IPS-11a (cell line): Measurements from ENCODE around the gene BRINP3.

Source experiments
- H3K4me3 ChIP-seq: one replicate; pipeline ENCODE4 v1.5.1; 2013; ENCODE audit warnings: low read depth, low read length, control low read depth

Gene BRINP3

DNA sequence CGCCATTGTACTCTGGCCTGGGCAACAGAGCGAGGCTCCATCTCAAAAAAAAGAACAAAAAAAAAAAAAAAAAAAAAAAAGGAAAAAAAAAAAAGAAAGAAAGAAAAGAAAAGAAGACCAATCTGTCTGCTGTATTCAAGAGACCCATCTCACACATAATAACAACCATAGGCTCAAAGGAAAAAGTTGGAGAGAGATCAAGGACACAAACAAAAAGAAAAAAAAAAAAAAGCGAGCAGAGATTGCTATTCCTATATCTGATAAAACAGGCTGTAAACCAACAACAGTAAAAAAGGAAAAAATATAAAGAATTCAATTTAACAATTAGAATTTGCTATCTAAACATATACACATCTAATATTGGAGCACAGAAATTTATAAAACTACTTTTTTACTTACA is 150.4 kb downstream of the BRINP3 start:
- no peak overlapping the region for H3K4me3 ChIP-seq

DNA sequence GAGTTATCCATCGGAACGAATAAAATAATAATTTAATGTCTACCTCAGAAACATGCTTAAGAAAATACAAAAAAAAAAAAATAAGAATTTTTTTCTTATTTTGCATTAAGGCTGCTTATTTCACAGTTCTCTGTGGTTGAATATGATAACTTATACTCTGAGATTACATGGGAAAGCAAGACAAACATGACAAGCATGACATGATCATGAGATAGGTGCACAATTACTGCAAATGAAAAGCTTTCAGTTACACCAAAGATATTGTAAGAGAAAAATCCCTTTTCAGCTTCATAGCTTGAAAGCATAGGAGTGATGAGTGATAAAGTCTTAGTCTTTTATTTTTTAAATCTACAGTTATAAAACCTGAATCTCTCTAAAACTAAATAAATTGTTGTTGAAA is 154.1 kb downstream of the BRINP3 start:
- H3K4me3 ChIP-seq = no peak overlapping the region

DNA sequence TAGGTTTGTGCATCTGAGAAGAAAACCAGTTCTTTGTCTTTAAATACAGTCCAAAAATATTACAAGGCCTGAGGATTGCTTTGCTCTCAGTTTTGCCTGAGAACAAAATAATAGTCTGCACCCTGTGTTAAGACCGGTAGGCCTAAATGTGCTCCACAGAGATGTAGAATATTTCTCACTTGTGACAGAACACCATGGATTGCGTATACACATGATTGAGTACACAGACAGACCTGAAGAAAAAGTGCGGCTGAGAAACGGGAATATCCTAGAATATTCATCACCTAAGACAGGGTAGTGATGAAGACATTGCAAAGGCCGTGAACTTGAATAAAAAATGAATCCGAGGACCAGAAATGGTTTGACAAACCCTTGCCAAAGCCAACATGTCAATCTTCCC is 155.4 kb downstream of the BRINP3 start:
- no peak overlapping the region for H3K4me3 ChIP-seq

DNA sequence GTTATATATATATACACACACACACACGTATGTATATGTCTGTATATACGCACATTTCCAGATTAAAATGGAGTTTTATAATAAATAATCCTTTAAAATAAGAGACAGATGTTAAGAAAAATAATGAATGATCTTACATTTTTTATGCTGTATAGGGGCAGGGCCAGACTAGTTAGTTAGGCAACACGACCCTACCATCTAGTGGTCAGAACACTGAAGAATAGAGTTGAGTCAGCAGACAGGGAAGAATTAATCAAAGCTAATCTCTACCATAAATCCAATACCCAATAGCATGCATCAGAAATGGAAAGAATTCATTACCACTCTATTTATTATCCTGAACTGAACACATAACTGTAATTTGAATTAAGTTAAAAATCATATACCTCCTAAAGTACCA is 156.7 kb downstream of the BRINP3 start:
- no peak overlapping the region for H3K4me3 ChIP-seq

DNA sequence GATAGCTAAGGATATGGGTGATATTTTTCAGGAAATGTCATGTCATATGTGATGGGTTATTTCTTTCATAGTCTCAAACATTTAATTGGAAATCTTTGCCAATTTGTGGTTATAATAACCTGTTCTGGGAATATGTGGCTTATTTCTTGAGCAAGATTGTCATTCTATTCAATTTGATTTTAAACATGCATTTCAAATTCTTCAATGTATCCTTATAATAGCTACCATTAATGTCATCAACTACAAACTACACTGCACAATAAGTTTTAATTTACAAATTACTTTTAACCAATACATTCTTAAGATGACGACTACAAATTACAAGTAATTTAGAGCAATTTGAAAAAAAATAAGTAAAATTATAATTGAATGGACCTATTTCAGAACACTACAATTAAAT is 164.9 kb downstream of the BRINP3 start:
- H3K4me3 ChIP-seq = no peak overlapping the region

DNA sequence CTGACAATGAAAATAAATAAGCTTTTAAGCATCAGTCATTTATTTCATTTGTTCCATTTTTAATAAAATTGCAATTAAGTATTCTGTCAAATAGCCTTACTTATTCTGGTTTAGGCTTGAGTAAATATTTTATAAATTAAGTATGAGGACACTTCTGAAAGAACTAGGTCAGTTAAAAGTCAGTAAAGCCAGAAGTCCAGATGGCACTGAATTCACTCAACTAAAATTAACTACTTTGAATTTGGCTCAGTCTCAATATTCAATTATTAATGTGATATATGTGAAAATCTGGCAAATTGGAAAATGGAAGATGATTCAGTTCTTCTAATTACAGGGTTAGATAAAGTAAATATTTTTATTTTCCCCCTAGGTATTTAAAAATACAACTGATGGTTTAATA is 174.2 kb downstream of the BRINP3 start:
- H3K4me3 ChIP-seq = no peak overlapping the region

DNA sequence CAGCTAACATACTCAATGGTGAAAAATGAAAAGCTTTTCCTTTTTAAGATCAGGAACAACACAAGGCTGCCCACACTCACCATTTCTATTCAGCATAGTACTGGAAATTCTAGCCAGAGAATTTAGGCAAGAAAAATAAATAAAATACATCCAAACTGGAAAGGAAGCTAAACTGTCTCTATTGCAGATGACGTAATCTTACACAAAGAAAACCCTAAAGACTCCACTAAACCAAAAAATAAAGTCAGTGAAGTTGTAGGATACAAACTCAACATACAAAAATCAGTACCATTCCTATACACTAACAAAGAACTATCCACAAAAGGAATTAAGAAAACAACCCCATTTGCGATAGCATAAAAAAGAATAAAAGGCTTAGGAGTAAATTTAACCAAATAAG is 181.2 kb downstream of the BRINP3 start:
- H3K4me3 ChIP-seq = no peak overlapping the region

DNA sequence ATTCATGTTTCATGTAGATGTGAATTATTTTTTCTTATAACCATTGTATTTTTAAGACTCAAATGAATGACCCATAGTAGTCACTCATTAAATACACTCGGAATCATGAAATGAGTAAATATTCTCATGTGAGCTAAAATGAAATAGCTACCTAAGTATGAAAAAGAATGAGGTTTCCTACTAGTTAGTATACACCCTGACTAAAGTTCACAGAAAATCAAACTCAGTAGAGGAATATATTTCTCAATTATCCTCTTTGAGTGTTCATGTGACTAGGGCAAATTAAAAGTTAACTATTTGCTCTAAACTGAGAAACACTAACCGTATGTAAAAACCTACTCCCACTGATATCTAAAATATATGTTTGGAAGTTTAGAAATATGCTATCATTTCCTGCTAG is 187.8 kb downstream of the BRINP3 start:
- H3K4me3 ChIP-seq = no peak overlapping the region

DNA sequence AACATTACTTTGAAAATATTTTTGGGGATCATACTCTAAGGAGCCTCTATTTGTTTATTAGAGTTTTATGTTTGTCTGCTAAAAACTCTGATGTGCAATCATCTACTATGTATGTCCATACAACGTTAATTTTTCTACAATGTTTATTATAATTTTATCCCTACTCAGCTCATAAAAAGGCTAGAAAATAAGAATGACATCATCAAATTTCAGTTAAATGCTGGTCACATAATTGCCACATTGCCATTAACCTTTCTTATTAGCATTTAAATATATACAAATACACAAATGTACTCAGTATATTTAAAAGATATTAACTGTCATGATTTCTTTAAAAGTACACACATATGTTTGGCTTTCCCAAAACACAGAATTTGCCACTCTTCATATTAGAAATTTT is 191.6 kb downstream of the BRINP3 start:
- no peak overlapping the region for H3K4me3 ChIP-seq

DNA sequence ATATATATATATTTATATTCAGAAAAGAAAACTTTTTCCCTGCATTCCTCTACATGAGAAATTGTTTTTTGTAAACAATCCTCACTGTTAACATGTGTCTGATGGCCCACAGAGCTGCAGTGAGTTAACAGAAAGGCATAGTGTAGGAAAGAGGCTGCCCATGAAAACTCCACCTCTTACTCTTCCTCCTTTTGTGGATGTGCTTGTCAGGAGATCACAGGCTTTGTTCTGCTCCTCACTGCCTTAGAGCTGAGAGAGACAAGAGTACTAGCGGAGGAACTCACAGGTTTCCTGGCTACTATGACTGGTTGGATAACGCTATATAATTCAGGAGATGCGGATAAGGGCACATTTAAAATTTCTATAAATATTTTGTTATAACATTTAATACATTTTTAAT is 200.6 kb downstream of the BRINP3 start:
- H3K4me3 ChIP-seq = no peak overlapping the region

DNA sequence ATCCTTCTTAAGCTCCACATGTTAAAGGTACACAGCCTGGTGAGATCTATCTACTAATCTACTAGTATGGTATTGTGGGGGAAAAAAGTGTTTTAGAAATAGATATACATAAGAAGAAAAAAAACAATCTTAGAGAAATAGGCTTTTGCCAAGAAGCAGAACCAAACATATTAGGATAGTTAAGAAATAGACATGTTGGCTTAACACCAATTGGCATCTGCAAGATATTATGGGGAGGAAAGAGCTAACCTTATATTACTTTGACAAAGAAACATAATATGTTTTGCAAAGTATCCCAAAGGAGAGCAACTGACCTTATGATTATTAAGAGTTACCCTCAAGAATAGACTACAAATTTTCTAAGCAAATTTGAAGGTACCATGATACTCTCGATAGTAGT is 202.9 kb downstream of the BRINP3 start:
- no peak overlapping the region for H3K4me3 ChIP-seq

DNA sequence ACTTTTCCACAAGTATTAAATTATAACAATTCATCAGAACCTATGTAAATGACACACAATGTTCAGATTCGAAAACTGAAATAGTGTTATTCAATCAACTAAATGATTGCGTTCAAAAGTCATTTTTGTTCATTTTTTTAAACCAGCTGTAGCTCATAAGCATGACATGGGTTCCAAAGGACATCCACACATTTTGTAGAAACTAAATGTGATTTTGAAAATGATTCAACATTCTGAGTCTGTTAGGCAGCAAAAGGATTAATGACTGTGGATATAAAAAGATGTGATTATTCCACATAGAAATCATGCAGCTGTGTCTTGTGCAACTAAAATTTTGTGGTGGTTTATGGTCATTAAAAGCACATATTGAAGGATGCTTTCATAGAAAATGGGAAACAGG is 204.5 kb downstream of the BRINP3 start:
- H3K4me3 ChIP-seq = no peak overlapping the region

DNA sequence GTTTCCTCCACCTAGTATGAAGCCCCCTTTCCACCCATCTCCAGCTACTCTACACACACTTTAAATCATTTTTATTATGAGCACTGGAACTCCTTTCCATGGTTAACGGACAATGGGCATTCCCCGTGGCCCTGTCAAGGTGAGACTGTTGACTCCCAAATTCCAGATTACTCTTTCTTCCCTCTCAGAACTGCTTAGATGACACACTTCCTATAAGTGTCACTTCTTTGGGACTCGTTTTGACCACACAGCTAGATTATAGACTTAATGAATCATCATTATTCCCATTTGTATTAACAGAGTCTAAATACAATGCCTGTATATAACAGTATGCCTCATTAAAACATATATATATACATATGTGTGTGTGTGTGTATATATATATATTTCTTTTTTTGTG is 215.1 kb downstream of the BRINP3 start:
- H3K4me3 ChIP-seq = no peak overlapping the region

DNA sequence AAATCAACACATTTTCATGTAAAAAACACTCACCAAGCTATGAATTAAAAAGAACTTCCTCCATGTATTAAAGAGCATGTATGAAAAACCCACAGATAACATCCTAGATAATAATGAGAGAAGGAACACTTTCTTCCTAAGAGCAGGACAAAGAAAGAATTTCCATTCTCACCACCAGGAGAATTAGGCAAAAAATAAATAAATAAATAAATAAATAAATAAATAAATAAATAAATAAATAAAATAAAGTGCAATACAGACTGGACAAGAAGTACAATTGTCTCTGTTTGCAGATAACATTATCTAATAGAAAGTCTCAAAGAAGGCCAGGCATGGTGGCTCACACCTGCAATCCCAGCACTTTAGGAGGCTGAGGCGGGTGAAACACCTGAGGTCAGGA is 218.2 kb downstream of the BRINP3 start:
- H3K4me3 ChIP-seq = no peak overlapping the region

DNA sequence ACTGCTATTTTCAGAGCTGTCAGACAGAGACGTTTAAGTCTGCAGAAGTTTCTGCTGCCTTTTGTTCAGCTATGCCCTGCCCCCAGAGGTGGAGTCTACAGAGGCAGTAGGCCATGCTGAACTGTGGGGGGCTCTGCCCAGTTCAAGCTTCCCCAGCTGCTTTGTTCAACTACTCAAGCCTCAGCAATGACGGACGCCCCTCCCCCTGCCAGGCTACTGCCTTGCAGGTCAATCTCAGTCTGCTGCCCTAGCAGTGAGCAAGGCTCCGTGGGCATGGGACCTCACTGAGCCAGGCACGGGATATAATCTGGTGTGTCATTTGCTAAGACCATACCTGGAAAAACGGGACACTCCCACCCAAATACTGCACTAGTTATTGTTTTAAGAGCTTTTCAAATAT is 219.7 kb downstream of the BRINP3 start:
- no peak overlapping the region for H3K4me3 ChIP-seq

DNA sequence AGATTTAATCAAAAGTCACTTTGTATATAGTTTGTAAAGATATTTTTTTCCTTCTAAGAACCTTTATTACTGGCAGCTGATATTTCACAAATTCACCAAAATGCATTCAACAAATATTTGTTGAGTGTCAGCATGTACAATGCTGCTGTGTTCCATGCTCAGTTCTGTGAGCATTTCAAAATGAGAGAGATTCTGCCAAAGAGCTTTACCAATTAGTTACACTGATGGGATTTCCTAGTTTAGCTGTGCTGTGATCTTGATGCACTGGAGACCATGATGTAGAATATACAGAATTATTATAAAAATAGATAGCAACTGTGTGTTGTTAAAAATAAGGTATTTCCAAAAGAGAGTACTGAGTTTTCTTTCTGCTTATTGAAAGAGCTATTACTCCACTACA is 225.6 kb downstream of the BRINP3 start:
- no peak overlapping the region for H3K4me3 ChIP-seq

DNA sequence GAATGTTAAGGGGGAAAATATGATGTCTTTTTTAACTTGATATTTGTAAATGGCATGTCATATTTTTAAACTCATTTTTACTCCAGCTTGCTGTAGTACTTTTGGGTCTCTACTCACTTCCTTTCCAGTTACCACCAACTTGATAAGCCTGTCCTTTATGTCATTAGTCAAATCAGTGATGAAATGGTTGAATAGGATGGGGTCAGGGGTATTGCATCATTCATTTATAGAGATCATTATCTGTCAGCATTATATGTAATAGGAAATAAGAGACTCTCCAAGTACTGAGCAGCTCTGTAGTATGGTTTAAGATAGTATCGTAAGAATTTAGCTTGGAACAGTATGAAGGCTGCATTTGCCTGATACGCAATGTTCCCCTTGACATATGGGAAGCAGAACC is 227.3 kb downstream of the BRINP3 start:
- no peak overlapping the region for H3K4me3 ChIP-seq

DNA sequence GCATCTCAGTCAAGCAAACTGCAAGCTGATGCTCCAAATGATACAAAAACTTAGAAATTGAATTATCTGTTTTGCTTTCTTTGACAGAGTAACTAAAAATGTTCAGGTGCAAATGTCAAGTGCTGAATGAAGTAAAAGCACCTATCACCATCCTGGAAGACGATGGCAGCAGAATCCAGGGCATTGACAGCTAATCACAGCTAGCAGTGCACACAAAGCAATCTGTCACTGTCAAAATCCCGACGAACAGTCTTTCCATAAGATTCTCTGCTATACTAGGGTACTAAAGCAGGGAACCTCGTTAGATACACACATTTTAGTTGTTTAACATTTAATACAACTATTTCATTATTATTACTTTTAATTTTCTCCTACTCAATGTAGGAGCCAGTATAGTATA is 233.3 kb downstream of the BRINP3 start:
- no peak overlapping the region for H3K4me3 ChIP-seq

DNA sequence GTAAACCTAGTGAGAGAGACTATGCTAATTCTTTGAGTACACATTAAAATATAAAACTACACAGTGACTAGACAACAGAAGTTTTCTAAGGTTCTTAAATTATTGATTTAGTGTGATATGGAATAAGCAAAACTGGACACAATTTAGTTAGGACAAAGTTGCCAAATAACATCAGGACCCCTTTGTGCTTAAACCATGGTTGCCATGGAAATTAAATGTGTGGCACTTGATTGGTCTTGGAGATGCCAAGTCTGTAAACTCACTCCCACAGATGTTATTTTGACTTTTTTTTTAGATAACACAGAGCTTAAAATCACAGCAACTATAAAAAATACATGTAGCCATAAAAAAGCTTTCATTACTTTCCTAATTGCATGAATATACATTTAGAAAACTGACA is 234.6 kb downstream of the BRINP3 start:
- H3K4me3 ChIP-seq = no peak overlapping the region

DNA sequence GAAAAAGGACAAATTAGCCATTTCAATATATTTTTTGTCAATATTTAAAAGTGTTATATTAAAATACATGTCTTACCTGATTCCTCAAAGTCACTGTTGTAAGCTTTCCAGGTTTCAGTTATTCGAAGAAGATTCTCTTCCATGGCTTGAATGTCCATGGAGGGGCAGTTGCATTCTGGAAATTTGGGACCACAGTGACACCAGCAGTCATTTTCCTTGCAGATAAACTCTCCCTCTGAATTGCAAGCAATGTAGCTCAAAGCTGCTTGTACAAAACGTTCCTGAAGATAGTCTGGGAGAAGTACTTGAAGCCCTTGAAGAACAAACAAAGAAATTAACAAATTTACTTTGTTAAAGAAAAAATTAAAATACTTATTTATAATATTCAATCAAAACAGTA is 251.7 kb downstream of the BRINP3 start:
- H3K4me3 ChIP-seq = no peak overlapping the region

DNA sequence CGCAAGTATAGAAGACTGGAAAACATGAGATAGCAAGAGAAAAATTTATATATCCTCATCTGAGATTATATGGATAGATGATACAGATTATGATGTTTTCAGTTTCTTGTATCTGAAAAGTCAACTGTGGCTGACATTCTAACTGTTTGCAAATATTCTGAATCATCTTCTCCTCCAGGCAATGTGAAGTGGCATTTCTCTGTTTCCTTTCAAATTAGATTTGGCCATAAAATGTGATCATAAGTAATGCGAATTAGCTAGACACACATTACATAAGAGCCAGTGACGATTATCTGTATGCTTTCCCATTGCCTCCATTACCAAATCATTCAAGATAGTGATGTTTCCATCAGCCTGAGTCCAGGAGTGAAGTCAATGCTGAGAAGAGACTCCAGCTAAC is 265.2 kb downstream of the BRINP3 start:
- H3K4me3 ChIP-seq = no peak overlapping the region

DNA sequence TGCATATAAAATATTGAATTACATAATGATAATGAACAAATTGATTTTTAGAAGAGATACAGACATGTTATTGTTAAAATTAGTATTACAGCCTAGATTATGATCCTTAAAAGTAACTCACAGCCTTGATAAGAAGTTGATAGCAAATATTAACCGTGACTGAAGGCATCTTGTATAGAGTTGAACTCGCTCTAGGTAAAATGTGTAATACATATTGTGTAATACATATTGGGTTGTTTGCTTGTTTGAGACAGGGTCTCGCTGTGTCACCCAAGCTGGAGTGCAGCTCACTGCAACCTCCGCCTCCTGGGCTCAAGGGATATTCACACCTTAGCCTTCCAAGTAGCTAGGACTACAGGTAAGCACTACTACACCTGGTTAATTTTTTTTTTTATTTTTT is 269.9 kb downstream of the BRINP3 start:
- no peak overlapping the region for H3K4me3 ChIP-seq

DNA sequence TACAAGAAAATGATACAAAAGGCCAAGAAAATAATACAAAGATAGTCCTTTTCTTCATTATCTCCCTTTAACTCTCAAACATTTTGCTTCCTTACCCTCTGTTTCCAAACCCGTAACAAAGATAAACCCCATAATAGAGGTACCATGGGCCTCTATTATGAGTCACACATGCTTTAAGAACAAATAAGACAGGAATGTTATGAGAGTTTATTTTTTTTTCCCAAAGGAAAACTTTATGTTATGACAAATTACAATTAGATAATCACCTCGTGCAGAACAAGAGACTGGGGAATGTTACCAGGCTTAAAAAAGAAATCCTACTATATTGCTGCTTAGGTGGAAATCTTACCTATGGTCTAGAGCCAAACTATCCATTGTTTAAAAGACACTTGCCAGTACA is 272.0 kb downstream of the BRINP3 start:
- H3K4me3 ChIP-seq = no peak overlapping the region

DNA sequence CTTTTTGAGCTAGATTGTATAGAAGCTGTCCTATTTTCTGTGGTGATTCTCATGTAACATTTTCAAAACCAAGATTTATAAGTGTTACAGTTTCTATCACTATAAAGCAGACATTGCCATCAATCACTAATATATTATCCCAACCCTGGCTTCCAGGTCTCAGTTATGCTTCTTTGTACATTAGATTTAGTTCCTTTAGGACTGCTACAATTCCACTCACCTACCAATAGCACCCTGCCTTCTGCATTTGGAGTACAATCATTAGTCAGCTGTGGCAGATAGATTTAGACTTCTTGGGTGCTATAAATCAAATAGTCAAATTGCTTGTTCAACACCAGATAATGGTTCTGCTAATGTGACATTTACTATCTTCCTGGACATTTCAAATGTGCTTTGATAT is 281.6 kb downstream of the BRINP3 start:
- no peak overlapping the region for H3K4me3 ChIP-seq
